Adrenal gland (tissue), 12 donors: Measurements from ENCODE around the gene UBE2R2. TPM values are rescaled to one million over a fixed set of nuclear protein-coding genes. Genes with fewer than 3 reads are reported as not detected.
A peak's percentile ranks its signal among the peaks of the same experiment; 100 is the strongest.

Experiments
- DNase-seq, 7 donors: peaks; one replicate each; pipeline ENCODE4 v3.0.0-alpha.2; 2019 to 2020
- H3K27ac ChIP-seq, 5 donors: fragments of 200-600 bp; sonication (generic) in 4 of 5; 1 replicate in 3 of 5; 2 replicates in 2 of 5; pipeline versions ENCODE4 v1.5.1 to v1.8.0; 2016 to 2020; ENCODE audit warnings: mild to moderate bottlenecking in 1 of 5
- H3K27me3 ChIP-seq: fragments of 200-600 bp; 2 replicates; pipeline ENCODE4 v1.8.0; 2021
- H3K36me3 ChIP-seq, 2 donors: fragments of 200-600 bp; replicated peaks in 1 of 2; 1 replicate in 1 of 2; 2 replicates in 1 of 2; pipeline versions ENCODE4 v1.5.1 to v1.8.0; 2018 to 2022
- H3K4me1 ChIP-seq, 2 donors: fragments of 200-600 bp; replicated peaks in 1 of 2; 1 replicate in 1 of 2; 2 replicates in 1 of 2; pipeline versions ENCODE4 v1.5.1 to v1.8.0; 2018 to 2021
- H3K4me3 ChIP-seq, 4 donors: fragments of 200-600 bp; sonication (generic) in 3 of 4; one replicate each; pipeline ENCODE4 v1.5.1; 2016 to 2018
- H3K9me3 ChIP-seq, 3 donors: fragments of 200-600 bp; sonication (generic) in 1 of 3; replicated peaks in 1 of 3; 1 replicate in 2 of 3; 2 replicates in 1 of 3; pipeline versions ENCODE4 v1.5.1 to v1.8.0; 2016 to 2021
- CTCF ChIP-seq, 6 experiments: fragments of 450-650 bp in 4 of 6; fragments of 200-600 bp in 2 of 6; sonication (generic) in 1 of 6; IDR thresholded peaks; 1 replicate in 5 of 6; 2 replicates in 1 of 6; pipeline versions ENCODE4 v1.5.1 to v1.8.0; 2016 to 2021; ENCODE audit warnings: antibody characterized with exemption in 6 of 6, mild to moderate bottlenecking in 2 of 6, moderate library complexity in 1 of 6
- POLR2A ChIP-seq, 2 donors: fragments of 450-650 bp; IDR thresholded peaks; one replicate each; pipeline ENCODE4 v1.6.1; 2017; ENCODE audit warnings: antibody characterized with exemption in 2 of 2, mild to moderate bottlenecking in 2 of 2, moderate library complexity in 1 of 2
- WGBS, 4 donors: extraction: QIAGEN DNeasy Blood & Tissue Kit in 2 of 4; methylation state at CpG; one replicate each; pipeline versions ENCODE4 v1.1.5 to v1.1.7; 2013 to 2017; 5-methylcytosine and 5-hydroxymethylcytosine counted together
- intact Hi-C, 2 donors: fragments of 100-400 bp; cut with DNase I; formaldehyde crosslinking; loops; one replicate each; pipeline versions ENCODE4 v1.14.1 to v1.15.0; 2022 to 2023
- polyA plus RNA-seq, 3 donors: library from polyadenylated mRNA; stranded (reverse); fragments of 200-250 nt in 2 of 3; fragments of 350-450 nt in 1 of 3; fragmentation: Illumina TruSeq in 1 of 3; extraction: RNeasy Lipid Tissue Mini Kit (QIAGEN cat#74804) in 1 of 3; gene quantifications; one replicate each; pipeline ENCODE4 v1.2.3, GENCODE V29; 2013 to 2014
- total RNA-seq, 9 donors: library from RNA; depleted of rRNA in 4 of 9; stranded (reverse); fragments of >200 nt in 4 of 9; fragments of 120-200 nt in 1 of 9; fragmentation: NEBNext Ultra II Directional in 1 of 9; extraction: Animal tissue kit (Norgen Biotek cat#: 25700) in 1 of 9; gene quantifications; one replicate each; pipeline versions ENCODE4 v1.1.0 to v1.2.4, GENCODE V29; 2013 to 2023
- donor health status: healthy with polysubstance abuse.
- donor health status: Bipolar disorder and iron deficiency.
- donor health status: DM: yes; HTN: yes; CAD: no.
- donor health status: DM: no; HTN: no; CAD: no.
- donor health status: DM: no; HTN: no; CAD: no.
- donor health status: DM: yes; HTN: yes; CAD: no.

Gene UBE2R2
- total and polyA plus RNA-seq, 12 donors, result 12.8 to 46.7 (median 26.9) TPM

DNA sequence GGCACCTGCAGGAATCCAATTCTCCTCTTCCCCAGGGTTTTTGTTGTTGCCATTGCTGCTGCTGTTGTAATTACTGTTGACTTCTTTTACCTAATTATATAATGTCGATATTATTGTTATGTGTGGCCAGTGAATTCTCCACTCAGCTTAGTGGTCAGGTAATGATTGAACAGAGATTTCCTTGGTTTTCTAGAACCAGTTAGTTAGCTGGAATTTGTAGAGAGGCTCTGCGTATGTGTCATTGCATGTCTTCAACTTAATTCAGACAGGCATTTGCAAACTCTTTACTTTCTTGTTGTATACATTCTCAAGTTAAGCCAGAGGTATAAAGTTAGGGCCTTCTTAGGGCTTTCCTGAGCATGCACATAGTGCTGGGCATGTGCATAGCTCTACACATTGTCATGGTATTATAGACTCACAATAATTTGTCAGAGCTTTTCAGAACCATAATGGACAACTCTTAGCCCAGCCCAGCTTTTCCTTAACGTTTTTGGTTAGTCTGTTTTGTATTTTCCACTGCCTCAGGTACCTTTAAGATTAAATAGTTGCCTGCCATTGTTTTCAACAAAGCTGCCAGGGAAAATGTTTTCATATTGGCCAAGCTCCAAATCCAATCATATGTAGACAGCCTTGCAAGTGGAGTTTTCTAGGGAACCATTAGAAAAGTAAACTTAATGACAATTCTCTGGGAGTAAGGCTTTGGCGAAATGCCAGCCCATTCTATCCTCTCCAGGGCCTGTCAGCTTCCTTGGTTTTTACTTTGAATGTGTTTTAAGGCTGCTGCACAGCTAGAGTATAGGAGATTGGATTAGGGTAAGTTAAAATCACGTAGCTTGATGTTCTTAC is 68.1 kb downstream of the UBE2R2 start:
- intact Hi-C loops, result no loop called here
- H3K4me3 ChIP-seq, result no peak overlapping the region
- no peaks in the 10 kb centered on the region for H3K36me3 ChIP-seq
- peak in 4 of 7 donors; percentile 30 to 55 (median 41) for DNase-seq
- no peak overlapping the region for H3K27ac ChIP-seq
- TF ChIP-seq CTCF (IDR thresholded peaks at IDR 0.05) (no peak), POLR2A (IDR thresholded peaks at IDR 0.05) (no peak)
- H3K4me1 ChIP-seq, result peaks cover 9 to 37% of the 10 kb centered on the region in 2 donors
- H3K9me3 ChIP-seq, result no peaks in the 10 kb centered on the region
- no peaks in the 10 kb centered on the region for H3K27me3 ChIP-seq
- WGBS, 4 donors, result 56 to 61% (median 59%) methylated on average over 5 of the region's 5 CpGs

- DNase-seq, result no peak
- no peaks in the 10 kb centered on the region for H3K27me3 ChIP-seq
- peaks cover 9 to 34% of the 10 kb centered on the region in 2 donors for H3K4me1 ChIP-seq
- H3K36me3 ChIP-seq, result no peaks in the 10 kb centered on the region
- intact Hi-C loops, result no loop called here
- no peak overlapping the region for H3K4me3 ChIP-seq
- TF ChIP-seq CTCF (IDR thresholded peaks at IDR 0.05) (no peak), POLR2A (IDR thresholded peaks at IDR 0.05) (no peak)
- H3K9me3 ChIP-seq, result no peaks in the 10 kb centered on the region
- WGBS, 4 donors, result 52 to 63% (median 59%) methylated on average over 2 of the region's 2 CpGs
- H3K27ac ChIP-seq, result no peak overlapping the region
These were observed 69.0 kb downstream of the UBE2R2 start for GRCh38 chr9:33885948-33886347.

DNA sequence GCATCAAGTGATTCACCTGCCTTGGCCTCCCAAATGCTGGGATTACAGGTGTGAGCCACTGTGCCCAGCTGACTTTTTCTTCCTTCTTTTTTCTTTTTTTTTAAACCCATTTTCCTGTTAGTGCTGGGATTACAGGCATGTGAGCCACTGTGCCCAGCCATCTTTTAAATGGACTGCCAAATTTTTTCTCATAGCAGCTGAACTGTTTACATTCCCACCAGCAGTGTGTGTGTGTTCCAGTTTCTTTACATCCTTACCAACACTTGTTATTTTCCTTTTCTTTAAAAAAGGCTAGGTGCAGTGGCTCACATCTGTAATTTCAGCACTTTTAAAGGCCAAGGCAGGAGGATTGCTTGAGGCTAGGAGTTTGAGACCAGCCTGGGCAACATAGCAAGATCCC is 76.9 kb downstream of the UBE2R2 start:
- Histone ChIP-seq H3K4me3 (no peak overlapping the region), H3K36me3 (no peaks in the 10 kb centered on the region), H3K27ac (no peak overlapping the region), H3K27me3 (no peaks in the 10 kb centered on the region), H3K4me1 (no peaks in the 10 kb centered on the region), H3K9me3 (no peaks in the 10 kb centered on the region)
- TF ChIP-seq CTCF (IDR thresholded peaks at IDR 0.05) (no peak), POLR2A (IDR thresholded peaks at IDR 0.05) (no peak)
- intact Hi-C loops, result no loop called here
- DNase-seq, result no peak

DNA sequence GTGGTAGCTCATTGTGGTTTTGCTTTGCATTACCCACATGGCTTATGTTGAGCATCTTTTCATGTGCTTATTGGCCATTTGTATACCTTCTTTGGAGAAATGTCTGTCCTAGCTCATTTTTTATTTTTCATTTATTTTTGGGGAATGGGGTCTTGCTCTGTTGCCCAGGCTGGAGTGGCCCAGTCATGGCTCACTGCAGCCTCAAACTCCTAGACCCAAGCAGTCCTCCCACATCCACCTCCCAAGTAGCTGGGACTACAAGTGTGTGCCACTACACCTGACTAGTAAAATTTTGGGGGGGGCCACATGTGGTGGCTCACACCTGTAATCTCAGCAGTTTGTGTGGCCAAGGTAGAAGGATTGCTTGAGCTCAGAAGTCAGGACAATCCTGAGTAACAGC is 77.4 kb downstream of the UBE2R2 start:
- Histone ChIP-seq H3K9me3 (no peaks in the 10 kb centered on the region), H3K4me3 (no peak overlapping the region), H3K4me1 (no peaks in the 10 kb centered on the region), H3K27me3 (no peaks in the 10 kb centered on the region), H3K36me3 (no peaks in the 10 kb centered on the region), H3K27ac (no peak overlapping the region)
- DNase-seq, result no peak
- TF ChIP-seq POLR2A (IDR thresholded peaks at IDR 0.05) (no peak), CTCF (IDR thresholded peaks at IDR 0.05) (no peak)
- intact Hi-C loops, result no loop called here
